Putamen (tissue), 1 donor: ENCODE measurements around the gene MIP.
"Not testable (repeated sequence)": the region's sequence is repeated elsewhere in the genome, so short reads cannot be mapped to it uniquely, and the experiment has no call there.

Source experiments
- DNase-seq: peaks from one replicate; pipeline ENCODE4 v3.0.0-alpha.2; 2016; ENCODE audit warnings: low spot score

MIP gene

GRCh38 chr12:56454557-56454956, at the start of gene MIP:
Gene MIP (minus strand): TSS chr12:56454657. CDS start chr12:56454613, 44 bp downstream.
- DNase-seq, result no peak

GRCh38 chr12:56499879-56500278, 45.4 kb upstream of the MIP start:
- DNase-seq, result not testable (repeated sequence)

- not testable (repeated sequence) for DNase-seq
Measured at GRCh38 chr12:56499452-56499851, 45.0 kb upstream of the MIP start.

- not testable (repeated sequence) for DNase-seq
Measured at GRCh38 chr12:56498126-56498902, 43.9 kb upstream of the MIP start.

GRCh38 chr12:56496704-56497103, 42.2 kb upstream of the MIP start:
- not testable (repeated sequence) for DNase-seq

- DNase-seq, result not testable (repeated sequence)
Measured at GRCh38 chr12:56494481-56494880, 40.0 kb upstream of the MIP start.

- DNase-seq, result not testable (repeated sequence)
Measured at GRCh38 chr12:56494106-56494415, 39.6 kb upstream of the MIP start.

- DNase-seq, result not testable (repeated sequence)
Measured at GRCh38 chr12:56493409-56494105, 39.1 kb upstream of the MIP start.

- no peak for DNase-seq
Measured at GRCh38 chr12:56490360-56490759, 35.9 kb upstream of the MIP start.

GRCh38 chr12:56488041-56488955, 33.8 kb upstream of the MIP start, which contains the start of gene GLS2:
Gene GLS2 (minus strand): TSS chr12:56488161. CDS start chr12:56488118, 43 bp downstream.
- DNase-seq, result peak; percentile 87

GRCh38 chr12:56487448-56488040, 33.1 kb upstream of the MIP start:
- DNase-seq, result peak; percentile 34

- no peak for DNase-seq
Measured at GRCh38 chr12:56486694-56487093, 32.2 kb upstream of the MIP start.

GRCh38 chr12:56484566-56484965, 30.1 kb upstream of the MIP start:
- DNase-seq, result no peak

- no peak for DNase-seq
Measured at GRCh38 chr12:56479625-56480024, 25.2 kb upstream of the MIP start.

GRCh38 chr12:56477521-56478225, 23.2 kb upstream of the MIP start:
- DNase-seq, result no peak

GRCh38 chr12:56476972-56477432, 22.5 kb upstream of the MIP start:
- no peak for DNase-seq

- no peak for DNase-seq
Measured at GRCh38 chr12:56476143-56476542, 21.7 kb upstream of the MIP start.

GRCh38 chr12:56474389-56474788, 19.9 kb upstream of the MIP start:
- DNase-seq, result no peak

GRCh38 chr12:56469007-56469930, 14.8 kb upstream of the MIP start:
- DNase-seq, result no peak
